Breast epithelium (tissue), 3 donors: Measurements from ENCODE around the gene EFNA5.

Source experiments
- CTCF ChIP-seq, 3 donors: fragments of 450-650 bp; IDR thresholded peaks; one replicate each; pipeline ENCODE4 v1.5.1; 2016 to 2017; ENCODE audit warnings: antibody characterized with exemption in 3 of 3, mild to moderate bottlenecking in 3 of 3, moderate library complexity in 3 of 3
- POLR2A ChIP-seq: fragments of 450-650 bp; IDR thresholded peaks from one replicate; pipeline ENCODE4 v1.6.1; 2016; ENCODE audit warnings: antibody characterized with exemption, mild to moderate bottlenecking, moderate library complexity
- POLR2AphosphoS5 ChIP-seq, 3 donors: sonication (generic); formaldehyde crosslinking; IDR thresholded peaks; one replicate each; pipeline ENCODE4 v1.6.1; 2017; ENCODE audit warnings: antibody characterized with exemption in 3 of 3

GRCh38 chr5:107415762-107416161 is 255.0 kb downstream of the EFNA5 start:
- no peak for TF ChIP-seq CTCF (IDR thresholded peaks at IDR 0.05)
- TF ChIP-seq POLR2A, result no peak
- TF ChIP-seq POLR2AphosphoS5 (IDR thresholded peaks at IDR 0.05), result no peak
